Dendritic cell treated with granulocyte-macrophage colony-stimulating factor and Interleukin-4, amounts not matched to agents 40 ng/mL and 50 ng/mL, for 4 days (primary cell): ENCODE data around the gene ARR3.
"Not testable (repeated sequence)": the region's sequence is repeated elsewhere in the genome, so short reads cannot be mapped to it uniquely, and the experiment has no call there.

Experiments used
- H3K27ac Mint-ChIP-seq: one replicate; pipeline ENCODE4 v1.8.0; 2022; ENCODE audit warnings: mild to moderate bottlenecking, mixed read lengths
- H3K27me3 Mint-ChIP-seq: one replicate; pipeline ENCODE4 v1.8.0; 2022; ENCODE audit warnings: mild to moderate bottlenecking, mixed read lengths
- H3K36me3 Mint-ChIP-seq: one replicate; pipeline ENCODE4 v1.8.0; 2022; ENCODE audit warnings: low read depth, mixed read lengths
- H3K4me1 Mint-ChIP-seq: one replicate; pipeline ENCODE4 v1.8.0; 2022; ENCODE audit warnings: low read depth, mixed read lengths
- H3K4me3 Mint-ChIP-seq: one replicate; pipeline ENCODE4 v1.8.0; 2022; ENCODE audit warnings: mild to moderate bottlenecking, moderate library complexity, mixed read lengths
- H3K9me3 Mint-ChIP-seq: one replicate; pipeline ENCODE4 v1.8.0; 2022; ENCODE audit warnings: mixed read lengths
- intact Hi-C: fragments of 100-400 bp; cut with micrococcal nuclease; formaldehyde crosslinking; loops from one replicate; pipeline ENCODE4 v1.15.0; 2022

The ARR3 gene

GRCh38 chrX:70301716-70302115 lies 33.6 kb downstream of the ARR3 start:
- intact Hi-C loops, result no loop called here
- Mint-ChIP-seq H3K27ac (no peak overlapping the region), H3K4me3 (no peak overlapping the region), H3K9me3 (no peaks in the 10 kb centered on the region), H3K36me3 (no peaks in the 10 kb centered on the region), H3K4me1 (no peaks in the 10 kb centered on the region), H3K27me3 (no peaks in the 10 kb centered on the region)

- Mint-ChIP-seq H3K27me3 (no peaks in the 10 kb centered on the region), H3K27ac (no peak overlapping the region), H3K4me3 (no peak overlapping the region), H3K36me3 (no peaks in the 10 kb centered on the region), H3K9me3 (no peaks in the 10 kb centered on the region), H3K4me1 (no peaks in the 10 kb centered on the region)
- intact Hi-C loops, result no loop called here
These were observed 45.4 kb downstream of the ARR3 start for GRCh38 chrX:70313503-70313902.

- H3K4me1 Mint-ChIP-seq, result no peaks in the 10 kb centered on the region
- intact Hi-C loops, result no loop called here
- no peak overlapping the region for H3K4me3 Mint-ChIP-seq
- no peaks in the 10 kb centered on the region for H3K36me3 Mint-ChIP-seq
- no peak overlapping the region for H3K27ac Mint-ChIP-seq
- no peaks in the 10 kb centered on the region for H3K27me3 Mint-ChIP-seq
- no peaks in the 10 kb centered on the region for H3K9me3 Mint-ChIP-seq
These were observed 54.6 kb downstream of the ARR3 start for GRCh38 chrX:70322784-70323183.

DNA sequence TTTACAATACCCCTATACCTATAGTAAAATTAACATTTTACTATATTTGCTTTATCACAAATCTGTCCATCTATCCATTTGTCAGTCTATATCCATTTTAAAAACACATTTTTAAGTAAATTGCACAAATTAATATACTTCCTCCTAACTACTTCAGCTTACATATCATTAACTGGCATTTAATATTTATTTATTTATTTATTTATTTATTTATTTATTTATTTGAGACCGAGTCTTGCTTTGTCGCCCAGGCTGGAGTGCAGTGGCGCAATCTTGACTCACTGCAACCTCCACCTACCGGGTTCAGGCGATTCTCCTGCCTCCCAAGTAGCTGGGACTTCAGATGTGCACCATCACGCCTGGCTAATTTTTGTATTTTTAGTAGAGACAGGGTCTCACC lies 55.5 kb downstream of the ARR3 start:
- H3K27me3 Mint-ChIP-seq, intact Hi-C loops, H3K4me1 Mint-ChIP-seq, H3K36me3 Mint-ChIP-seq, H3K9me3 Mint-ChIP-seq, H3K27ac Mint-ChIP-seq, H3K4me3 Mint-ChIP-seq: not testable (repeated sequence)

DNA sequence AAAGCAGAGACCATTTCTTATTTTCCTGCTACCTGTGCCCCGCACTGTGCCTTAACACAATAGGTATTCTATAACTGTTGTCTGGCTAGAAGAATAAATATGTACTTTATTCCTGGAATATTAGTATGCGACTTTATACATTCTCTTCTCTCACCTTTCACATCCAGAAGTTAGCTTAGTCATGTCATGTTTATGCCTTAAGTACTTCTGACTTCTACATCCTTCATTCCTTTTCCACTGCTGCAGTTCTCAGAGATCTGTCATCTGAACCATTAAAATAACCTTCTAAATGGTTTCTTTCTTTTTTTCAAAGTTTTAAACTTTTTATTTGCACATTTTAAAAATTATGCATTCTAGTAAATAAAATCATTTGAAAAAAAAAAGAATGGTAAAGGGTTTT lies 56.2 kb downstream of the ARR3 start:
- Mint-ChIP-seq H3K36me3 (no peaks in the 10 kb centered on the region), H3K4me3 (no peak overlapping the region), H3K4me1 (no peaks in the 10 kb centered on the region), H3K27ac (no peak overlapping the region), H3K27me3 (no peaks in the 10 kb centered on the region), H3K9me3 (no peaks in the 10 kb centered on the region)
- intact Hi-C loops, result no loop called here

- Mint-ChIP-seq H3K4me1 (no peaks in the 10 kb centered on the region), H3K27me3 (peaks cover 2% of the 10 kb centered on the region), H3K4me3 (no peak overlapping the region), H3K36me3 (no peaks in the 10 kb centered on the region), H3K9me3 (no peaks in the 10 kb centered on the region), H3K27ac (no peak overlapping the region)
- intact Hi-C loops, result loop anchor here (10.0 kb wide), 1 partner anchor 104 kb away; no protein-coding TSS in a partner anchor
These were observed 63.0 kb downstream of the ARR3 start for GRCh38 chrX:70331161-70331560.
